ENCODE measurements around the gene PAK1.

Gene PAK1

DNA sequence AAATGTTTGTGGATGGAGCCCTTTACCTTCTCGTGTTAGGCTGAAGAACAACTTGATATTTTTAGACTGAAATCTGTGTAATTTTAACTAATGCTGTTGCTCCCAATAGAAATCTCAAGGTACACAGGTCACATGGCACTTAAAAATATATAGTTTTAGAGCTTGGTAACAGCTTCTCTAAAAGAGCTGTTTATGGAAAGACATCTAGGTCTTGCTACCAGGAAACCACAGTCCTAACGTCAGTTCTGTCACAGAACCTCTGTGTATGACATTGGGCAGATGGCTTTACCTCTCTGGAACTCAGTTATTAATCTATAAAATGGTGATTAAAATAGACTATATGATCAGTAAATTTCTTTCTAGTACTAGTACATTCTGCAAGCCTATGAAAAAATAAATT is 35.4 kb downstream of the PAK1 start:
- Histone ChIP-seq H3K4me3 (ENCODE audit: extremely low read depth, insufficient read depth, low read length, poor library complexity, severe bottlenecking) (no peak overlapping the region), H3K27ac (ENCODE audit: low read depth, low read length, severe bottlenecking) (no peak overlapping the region), H3K9me3 (ENCODE audit: control insufficient read depth, low read length) (no peaks in the 10 kb centered on the region), H3K36me3 (ENCODE audit: control insufficient read depth, insufficient read depth, low read length) (no peaks in the 10 kb centered on the region), H3K4me1 (ENCODE audit: control insufficient read depth, insufficient read depth, low read length, poor library complexity, severe bottlenecking) (no peaks in the 10 kb centered on the region)
- 100% methylated on average over 1 of the region's 2 CpGs; no CpG with 5 or more reads in 1 of the 2 experiments for WGBS, 2 experiments (ENCODE audit: insufficient coverage in 2 of 2)

- no peak overlapping the region for H3K27ac ChIP-seq (ENCODE audit: low read depth, low read length, severe bottlenecking)
- H3K4me3 ChIP-seq (ENCODE audit: extremely low read depth, insufficient read depth, low read length, poor library complexity, severe bottlenecking) = no peak overlapping the region
- no peaks in the 10 kb centered on the region for H3K36me3 ChIP-seq (ENCODE audit: control insufficient read depth, insufficient read depth, low read length)
- no CpG with 5 or more reads among the region's 1 CpG for WGBS, 2 experiments (ENCODE audit: insufficient coverage in 2 of 2)
- H3K4me1 ChIP-seq (ENCODE audit: control insufficient read depth, insufficient read depth, low read length, poor library complexity, severe bottlenecking) = no peaks in the 10 kb centered on the region
- H3K9me3 ChIP-seq (ENCODE audit: control insufficient read depth, low read length) = no peaks in the 10 kb centered on the region
Measured at GRCh38 chr11:77436969-77437368, 36.9 kb downstream of the PAK1 start.

DNA sequence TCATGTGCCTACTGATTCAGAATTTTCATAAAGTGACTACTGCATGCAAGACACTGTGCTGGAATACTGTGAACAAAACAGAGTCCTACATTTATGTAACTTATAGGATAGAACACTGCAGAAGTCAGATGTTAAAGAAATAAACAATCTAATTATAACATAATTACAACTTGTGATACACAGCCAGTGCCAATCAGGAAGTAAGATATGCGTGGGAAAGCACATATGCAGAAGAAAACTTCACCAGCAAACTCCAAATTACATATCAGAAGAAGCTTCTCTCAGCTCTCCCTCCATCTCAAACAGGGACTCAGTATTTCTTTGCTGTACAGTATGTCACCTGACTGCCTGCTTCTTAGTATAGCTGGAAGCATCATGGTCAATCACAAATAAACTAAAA is 37.4 kb downstream of the PAK1 start:
- H3K36me3 ChIP-seq (ENCODE audit: control insufficient read depth, insufficient read depth, low read length) = no peaks in the 10 kb centered on the region
- H3K27ac ChIP-seq (ENCODE audit: low read depth, low read length, severe bottlenecking) = no peak overlapping the region
- no peak overlapping the region for H3K4me3 ChIP-seq (ENCODE audit: extremely low read depth, insufficient read depth, low read length, poor library complexity, severe bottlenecking)
- no peaks in the 10 kb centered on the region for H3K4me1 ChIP-seq (ENCODE audit: control insufficient read depth, insufficient read depth, low read length, poor library complexity, severe bottlenecking)
- 83 to 100% methylated on average over 1 of the region's 1 CpG for WGBS, 2 experiments (ENCODE audit: insufficient coverage in 2 of 2)
- no peaks in the 10 kb centered on the region for H3K9me3 ChIP-seq (ENCODE audit: control insufficient read depth, low read length)

DNA sequence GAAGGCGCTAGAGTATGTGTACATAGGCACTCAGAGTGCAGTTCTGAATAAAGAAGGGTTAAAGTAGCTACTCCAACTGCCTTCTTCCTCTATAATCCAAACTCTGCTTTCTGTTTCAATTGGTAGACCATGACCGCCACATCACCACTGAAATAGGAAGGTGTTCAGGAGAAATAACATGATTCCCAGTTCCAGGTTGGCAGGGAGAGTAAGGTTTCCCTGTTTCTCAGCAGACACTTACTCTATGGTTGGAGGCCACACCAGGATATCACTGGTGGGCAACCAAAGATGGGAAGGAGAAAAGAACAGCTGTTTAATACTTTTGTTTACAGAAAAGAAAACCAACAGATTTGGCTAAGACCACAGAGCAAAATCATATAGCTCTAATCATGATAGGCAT is 37.9 kb downstream of the PAK1 start:
- no peaks in the 10 kb centered on the region for H3K36me3 ChIP-seq (ENCODE audit: control insufficient read depth, insufficient read depth, low read length)
- H3K9me3 ChIP-seq (ENCODE audit: control insufficient read depth, low read length) = no peaks in the 10 kb centered on the region
- WGBS, 2 experiments (ENCODE audit: insufficient coverage in 2 of 2) = 100% methylated on average over 1 of the region's 2 CpGs; no CpG with 5 or more reads in 1 of the 2 experiments
- H3K4me1 ChIP-seq (ENCODE audit: control insufficient read depth, insufficient read depth, low read length, poor library complexity, severe bottlenecking) = no peaks in the 10 kb centered on the region
- no peak overlapping the region for H3K27ac ChIP-seq (ENCODE audit: low read depth, low read length, severe bottlenecking)
- H3K4me3 ChIP-seq (ENCODE audit: extremely low read depth, insufficient read depth, low read length, poor library complexity, severe bottlenecking) = no peak overlapping the region

DNA sequence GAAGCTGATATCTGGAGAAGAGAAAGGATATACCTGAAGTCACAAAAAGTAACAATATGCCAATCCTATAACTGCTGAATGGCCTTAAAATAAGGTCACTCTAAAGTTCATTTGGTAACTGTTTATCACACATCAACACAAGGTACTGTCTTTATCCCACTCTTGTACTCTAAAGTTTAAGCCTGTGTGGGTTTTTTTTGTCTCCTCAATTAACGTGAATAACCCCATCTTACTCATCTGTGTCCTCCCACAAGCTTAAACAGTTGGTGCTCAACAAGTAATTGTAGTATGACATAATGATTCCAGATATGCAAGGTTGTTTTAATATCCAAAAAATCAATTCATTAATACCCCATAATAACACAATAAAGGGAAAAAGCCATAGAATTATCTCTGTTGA is 42.1 kb downstream of the PAK1 start:
- no CpG with 5 or more reads among the region's 1 CpG for WGBS, 2 experiments (ENCODE audit: insufficient coverage in 2 of 2)
- no peak overlapping the region for H3K4me3 ChIP-seq (ENCODE audit: extremely low read depth, insufficient read depth, low read length, poor library complexity, severe bottlenecking)

GRCh38 chr11:77428598-77428997 is 45.3 kb downstream of the PAK1 start:
- no peaks in the 10 kb centered on the region for H3K4me1 ChIP-seq (ENCODE audit: control insufficient read depth, insufficient read depth, low read length, poor library complexity, severe bottlenecking)
- H3K36me3 ChIP-seq (ENCODE audit: control insufficient read depth, insufficient read depth, low read length) = no peaks in the 10 kb centered on the region
- WGBS, 2 experiments (ENCODE audit: insufficient coverage in 2 of 2) = 82 to 100% methylated on average over 1 of the region's 1 CpG
- H3K4me3 ChIP-seq (ENCODE audit: extremely low read depth, insufficient read depth, low read length, poor library complexity, severe bottlenecking) = no peak overlapping the region
- H3K9me3 ChIP-seq (ENCODE audit: control insufficient read depth, low read length) = no peaks in the 10 kb centered on the region
- H3K27ac ChIP-seq (ENCODE audit: low read depth, low read length, severe bottlenecking) = no peak overlapping the region

More for the DNA sequence above, 42.1 kb downstream of the PAK1 start:
- Histone ChIP-seq H3K27ac (ENCODE audit: low read depth, low read length, severe bottlenecking) (no peak overlapping the region), H3K9me3 (ENCODE audit: control insufficient read depth, low read length) (no peaks in the 10 kb centered on the region), H3K36me3 (ENCODE audit: control insufficient read depth, insufficient read depth, low read length) (no peaks in the 10 kb centered on the region), H3K4me1 (ENCODE audit: control insufficient read depth, insufficient read depth, low read length, poor library complexity, severe bottlenecking) (no peaks in the 10 kb centered on the region)

- Histone ChIP-seq H3K4me1 (ENCODE audit: control insufficient read depth, insufficient read depth, low read length, poor library complexity, severe bottlenecking) (no peaks in the 10 kb centered on the region), H3K9me3 (ENCODE audit: control insufficient read depth, low read length) (no peaks in the 10 kb centered on the region), H3K4me3 (ENCODE audit: extremely low read depth, insufficient read depth, low read length, poor library complexity, severe bottlenecking) (no peak overlapping the region), H3K36me3 (ENCODE audit: control insufficient read depth, insufficient read depth, low read length) (no peaks in the 10 kb centered on the region), H3K27ac (ENCODE audit: low read depth, low read length, severe bottlenecking) (no peak overlapping the region)
- 90 to 100% methylated on average over 1 of the region's 4 CpGs for WGBS, 2 experiments (ENCODE audit: insufficient coverage in 2 of 2)
Measured at GRCh38 chr11:77425346-77425745, 48.5 kb downstream of the PAK1 start.

- Histone ChIP-seq H3K27ac (ENCODE audit: low read depth, low read length, severe bottlenecking) (no peak overlapping the region), H3K36me3 (ENCODE audit: control insufficient read depth, insufficient read depth, low read length) (no peaks in the 10 kb centered on the region), H3K4me3 (ENCODE audit: extremely low read depth, insufficient read depth, low read length, poor library complexity, severe bottlenecking) (no peak overlapping the region), H3K4me1 (ENCODE audit: control insufficient read depth, insufficient read depth, low read length, poor library complexity, severe bottlenecking) (no peaks in the 10 kb centered on the region), H3K9me3 (ENCODE audit: control insufficient read depth, low read length) (no peaks in the 10 kb centered on the region)
- 75 to 92% methylated on average over 1 to 3 of the region's 3 CpGs for WGBS, 2 experiments (ENCODE audit: insufficient coverage in 2 of 2)
Measured at GRCh38 chr11:77424644-77425043, 49.2 kb downstream of the PAK1 start.

DNA sequence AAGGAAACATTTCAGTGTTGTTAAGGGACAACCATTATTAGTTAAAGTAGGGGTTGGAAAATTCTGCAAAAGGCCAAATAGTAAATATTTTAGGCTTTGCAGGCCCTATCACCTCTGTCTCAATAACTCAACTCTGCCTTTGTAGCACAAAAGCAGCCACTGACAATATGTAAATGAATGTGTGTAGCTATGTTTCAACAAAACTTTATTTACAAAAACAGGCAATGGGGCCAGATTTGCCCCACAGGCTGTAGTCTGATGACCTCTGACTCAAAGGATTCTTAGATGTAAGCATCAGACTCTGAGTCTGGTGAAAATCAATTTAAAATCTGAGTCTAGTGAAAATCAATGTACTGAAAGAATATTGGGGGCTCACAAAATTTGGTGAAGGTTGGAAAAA is 50.3 kb downstream of the PAK1 start:
- H3K4me3 ChIP-seq (ENCODE audit: extremely low read depth, insufficient read depth, low read length, poor library complexity, severe bottlenecking) = no peak overlapping the region
- H3K36me3 ChIP-seq (ENCODE audit: control insufficient read depth, insufficient read depth, low read length) = no peaks in the 10 kb centered on the region
- no peak overlapping the region for H3K27ac ChIP-seq (ENCODE audit: low read depth, low read length, severe bottlenecking)
- no peaks in the 10 kb centered on the region for H3K9me3 ChIP-seq (ENCODE audit: control insufficient read depth, low read length)
- no peaks in the 10 kb centered on the region for H3K4me1 ChIP-seq (ENCODE audit: control insufficient read depth, insufficient read depth, low read length, poor library complexity, severe bottlenecking)

- Histone ChIP-seq H3K36me3 (ENCODE audit: control insufficient read depth, insufficient read depth, low read length) (no peaks in the 10 kb centered on the region), H3K27ac (ENCODE audit: low read depth, low read length, severe bottlenecking) (no peak overlapping the region), H3K9me3 (ENCODE audit: control insufficient read depth, low read length) (no peaks in the 10 kb centered on the region), H3K4me1 (ENCODE audit: control insufficient read depth, insufficient read depth, low read length, poor library complexity, severe bottlenecking) (no peaks in the 10 kb centered on the region), H3K4me3 (ENCODE audit: extremely low read depth, insufficient read depth, low read length, poor library complexity, severe bottlenecking) (no peak overlapping the region)
- WGBS, 2 experiments (ENCODE audit: insufficient coverage in 2 of 2) = no CpG with 5 or more reads among the region's 1 CpG
Measured at GRCh38 chr11:77422687-77423086, 51.2 kb downstream of the PAK1 start.

DNA sequence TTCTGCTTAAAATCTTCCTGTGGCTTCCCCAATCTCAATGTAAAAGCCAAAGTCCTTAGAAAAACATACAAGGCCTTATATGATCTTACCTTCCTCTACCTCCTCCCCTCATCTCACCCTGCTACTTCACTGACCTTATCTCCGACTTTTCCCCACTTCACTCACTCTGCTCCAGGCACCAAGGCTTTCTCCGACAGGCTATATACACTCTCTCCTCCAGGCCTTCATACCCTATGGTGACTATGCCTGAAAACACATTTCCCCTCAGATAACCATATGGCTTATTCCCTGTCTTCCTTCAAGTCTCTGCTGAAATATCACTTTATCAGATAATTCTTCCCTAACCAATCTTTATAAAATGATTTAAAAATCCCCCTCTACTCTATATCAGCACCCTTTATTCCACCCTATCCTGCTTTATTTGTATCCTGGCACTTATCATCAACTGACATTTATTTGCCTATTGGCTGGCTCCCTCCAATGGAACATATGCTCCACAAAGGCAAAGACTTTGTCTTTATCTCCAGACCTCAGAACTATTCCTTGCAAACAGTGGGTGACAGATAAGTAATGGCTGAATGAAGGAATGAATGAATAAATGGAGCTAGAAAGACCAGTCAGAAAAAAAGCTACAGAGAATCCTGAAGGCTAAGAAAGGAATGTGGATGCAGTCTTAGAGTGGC is 52.7 kb downstream of the PAK1 start:
- Histone ChIP-seq H3K4me3 (ENCODE audit: extremely low read depth, insufficient read depth, low read length, poor library complexity, severe bottlenecking) (no peak overlapping the region), H3K9me3 (ENCODE audit: control insufficient read depth, low read length) (no peaks in the 10 kb centered on the region), H3K4me1 (ENCODE audit: control insufficient read depth, insufficient read depth, low read length, poor library complexity, severe bottlenecking) (no peaks in the 10 kb centered on the region), H3K36me3 (ENCODE audit: control insufficient read depth, insufficient read depth, low read length) (no peaks in the 10 kb centered on the region), H3K27ac (ENCODE audit: low read depth, low read length, severe bottlenecking) (no peak overlapping the region)
- WGBS, 2 experiments (ENCODE audit: insufficient coverage in 2 of 2) = 49 to 78% methylated on average over 2 of the region's 2 CpGs

Measured in mesodermal cell (in vitro differentiated cells).